HG02588 (cell line): ENCODE measurements around the gene GJA4.

Source experiments
- ATAC-seq: cut with Tn5 transposase; IDR thresholded peaks from one replicate; pipeline ENCODE4 v1.9.1; 2021; ENCODE audit warnings: mild to moderate bottlenecking, moderate library complexity; ENCODE audit not compliant: unreplicated experiment

The GJA4 gene

DNA sequence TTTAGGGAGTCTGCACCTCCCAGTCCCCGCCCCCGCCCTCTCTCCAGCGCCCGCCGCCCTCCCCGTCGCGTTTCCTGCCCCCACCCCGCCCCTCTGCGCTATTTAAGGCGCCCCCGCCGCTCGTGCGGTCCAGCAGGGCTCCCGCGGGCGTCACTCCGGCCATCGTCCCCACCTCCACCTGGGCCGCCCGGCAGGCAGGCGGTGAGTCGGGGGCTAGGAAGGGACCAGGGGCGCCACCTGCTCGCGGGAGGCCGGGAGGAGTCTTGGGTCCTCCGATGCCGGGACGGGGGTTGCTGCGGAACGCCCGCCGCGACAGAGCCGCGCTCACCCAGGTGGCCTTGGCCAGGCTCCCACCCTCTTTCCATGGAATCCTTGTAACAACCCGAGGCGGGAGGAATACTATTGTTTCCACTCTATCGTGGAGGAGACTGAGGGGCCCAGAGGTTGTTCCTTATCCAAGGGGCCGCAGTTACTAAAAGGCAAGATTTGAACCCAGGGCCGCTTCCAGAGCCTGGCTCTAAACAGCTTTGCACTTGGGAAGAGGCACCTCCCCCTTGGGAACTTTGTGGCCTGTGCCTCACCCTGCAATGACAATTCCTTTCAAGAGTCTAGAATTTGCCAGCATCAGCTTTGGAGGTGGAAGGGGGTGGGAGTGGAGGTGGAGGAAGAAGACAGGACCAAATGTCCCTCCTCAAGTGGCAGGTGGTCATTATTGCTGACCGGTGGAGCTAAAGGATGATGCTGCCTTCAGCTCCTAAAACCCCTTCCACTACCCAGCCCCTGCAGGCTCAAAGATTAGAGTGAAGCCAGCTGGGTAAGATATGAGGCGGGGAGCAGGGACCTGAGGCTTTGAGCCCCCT is at the start of gene GJA4:
TSS of gene GJA4 (plus strand) at position 132 of the 860 bp plus-strand sequence. CDS start 1,215 bp downstream, outside the sequence.
- ATAC-seq, result no peak

DNA sequence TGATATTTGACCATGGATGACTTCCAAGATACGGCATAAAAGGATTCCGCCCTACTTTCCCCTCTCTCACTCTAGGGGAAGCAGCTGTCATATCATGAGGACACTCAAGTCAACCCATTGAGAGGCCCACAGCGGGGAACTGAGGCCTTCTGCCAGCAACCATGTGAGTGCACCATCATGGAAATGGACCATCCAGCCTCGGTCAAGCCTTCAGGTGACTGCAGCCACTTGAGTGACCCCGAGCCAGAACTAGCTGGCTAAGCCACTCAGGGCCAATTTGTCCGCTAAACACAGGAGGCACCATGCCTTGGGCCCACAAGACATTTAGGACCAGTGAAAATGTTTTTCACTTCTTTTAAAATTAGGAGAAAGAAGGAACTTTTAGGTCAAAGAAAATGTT is 49.0 kb upstream of the GJA4 start:
- no peak for ATAC-seq

DNA sequence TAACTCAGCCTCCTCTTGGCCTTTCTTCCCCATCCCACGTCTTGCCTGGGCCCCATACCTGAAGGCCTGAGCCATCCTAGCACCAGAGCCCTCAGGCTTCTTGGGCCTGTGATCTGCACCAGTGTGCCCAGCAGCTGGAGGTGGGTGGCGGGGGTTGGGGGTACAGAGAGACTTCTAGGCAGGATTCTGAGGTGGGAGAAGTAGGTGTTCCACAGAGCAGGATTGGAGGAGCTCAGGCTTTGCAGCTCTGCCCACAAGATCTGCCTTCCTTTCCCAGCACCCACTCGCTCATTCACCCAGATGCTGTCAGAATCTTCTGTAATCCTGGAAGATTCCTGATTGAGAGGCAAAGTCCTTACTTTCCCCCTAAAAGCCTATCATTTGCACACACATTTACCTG is 47.9 kb upstream of the GJA4 start:
- ATAC-seq, result no peak

DNA sequence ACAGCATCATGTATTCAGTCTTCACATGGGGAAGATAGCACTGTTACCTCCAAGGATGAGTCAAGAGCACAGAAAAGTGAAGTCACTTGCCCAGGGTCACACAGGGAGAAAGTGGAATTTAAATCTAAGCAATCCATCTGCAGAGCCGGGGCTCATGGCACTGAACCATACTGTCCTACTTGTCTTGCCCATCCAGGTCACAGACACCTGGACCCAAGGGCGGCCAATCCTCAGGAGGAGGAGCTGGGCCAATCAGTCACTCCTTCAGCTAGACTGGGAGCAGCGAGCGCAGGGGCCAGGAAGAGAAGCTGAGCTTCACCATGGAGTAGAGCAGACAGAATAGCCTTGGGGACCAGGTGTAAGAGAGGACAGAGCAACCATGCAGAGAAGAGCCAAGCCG is 47.1 kb upstream of the GJA4 start:
- no peak for ATAC-seq

DNA sequence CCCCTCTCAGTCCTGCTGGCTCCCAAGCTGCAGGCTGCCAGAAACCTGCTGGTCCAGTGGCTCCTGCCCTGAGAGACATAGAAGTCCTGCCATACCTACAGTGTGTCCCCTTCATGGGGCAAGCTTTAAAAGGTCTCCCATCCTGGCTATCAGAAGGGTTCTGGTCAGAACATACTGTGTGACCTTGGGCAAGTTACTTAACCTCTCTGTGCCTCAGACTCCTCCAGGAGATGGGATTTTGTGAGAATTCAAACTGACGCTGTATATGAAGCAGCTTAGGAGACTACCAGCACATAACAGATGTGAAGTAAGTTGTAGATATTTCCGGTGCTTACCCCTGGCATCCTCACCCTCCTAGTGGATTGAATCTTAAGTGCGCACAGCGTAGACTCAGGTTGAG is 46.7 kb upstream of the GJA4 start:
- ATAC-seq, result no peak

DNA sequence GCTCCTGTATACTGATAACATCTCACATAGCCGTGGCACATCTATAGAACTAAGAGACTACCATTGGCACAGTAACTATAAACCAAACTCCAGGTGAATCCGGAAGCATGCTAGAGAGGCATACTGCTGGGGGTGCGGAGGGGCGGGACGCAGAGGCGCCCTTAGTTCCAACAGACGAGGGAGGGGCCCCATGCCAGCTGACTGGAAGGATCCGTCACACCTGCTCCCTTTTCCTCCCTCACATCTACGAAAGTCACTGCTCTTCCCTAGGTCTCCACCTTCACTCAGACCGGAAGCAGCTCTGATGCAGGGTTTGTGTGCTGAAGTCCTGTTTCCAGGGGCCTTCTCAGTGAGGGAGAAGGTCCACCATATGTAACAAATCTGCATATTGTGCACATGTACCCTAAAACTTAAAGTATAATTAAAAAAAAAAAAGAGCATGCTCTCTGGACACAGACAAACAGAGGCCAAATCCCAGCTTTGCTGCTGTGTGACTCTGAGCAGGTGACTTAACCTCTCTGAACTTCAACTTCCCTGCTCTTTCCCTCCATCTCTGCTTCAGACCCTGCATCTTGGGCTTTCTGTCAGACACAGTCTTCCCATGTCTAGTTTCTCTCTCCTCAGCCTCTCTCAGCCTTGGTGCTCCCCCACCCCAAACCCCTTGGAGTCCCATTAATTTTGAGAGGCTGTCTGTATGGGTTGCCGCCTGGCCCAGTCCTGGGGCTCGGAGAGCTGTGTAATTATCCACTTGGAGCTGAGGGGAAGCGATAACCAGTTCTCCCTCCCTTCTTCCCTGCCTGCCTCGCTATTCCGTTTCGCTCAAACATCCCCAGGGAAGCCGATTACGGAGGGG is 45.8 kb upstream of the GJA4 start:
- no peak for ATAC-seq

DNA sequence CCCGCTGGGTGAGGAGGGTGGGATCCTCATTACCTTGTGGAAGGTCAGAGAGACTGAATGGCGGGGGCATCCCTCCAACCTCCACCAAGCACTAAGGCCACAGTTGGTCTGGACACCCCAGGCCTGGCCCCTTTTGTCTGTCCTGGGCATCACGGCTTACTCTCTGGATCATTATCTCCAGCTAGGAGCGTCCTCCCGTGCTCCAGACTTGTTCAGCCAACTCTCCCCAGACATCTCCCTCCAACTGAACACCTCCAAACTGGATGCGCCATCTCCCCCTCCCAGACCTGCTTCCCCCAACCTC is 45.2 kb upstream of the GJA4 start:
- ATAC-seq, result no peak

DNA sequence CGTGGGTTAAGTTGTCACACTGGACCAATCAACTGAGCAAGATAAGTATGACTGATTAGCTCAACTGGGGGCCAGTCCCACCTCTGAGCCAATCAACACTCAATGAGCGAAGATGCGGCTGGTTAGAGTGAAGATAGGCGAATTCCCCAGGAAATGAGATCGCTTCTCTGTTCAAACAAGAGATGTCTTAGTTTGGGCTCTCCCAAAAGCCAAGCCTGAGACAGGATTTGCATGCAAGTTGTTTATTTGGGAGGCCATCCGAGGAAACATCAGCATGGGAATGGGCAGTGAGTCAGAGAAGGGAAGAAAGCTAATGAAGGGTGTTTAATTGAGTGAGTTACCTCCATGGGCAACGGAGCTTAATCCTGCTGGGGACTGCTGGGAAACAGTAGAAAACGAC is 42.8 kb upstream of the GJA4 start:
- no peak for ATAC-seq

DNA sequence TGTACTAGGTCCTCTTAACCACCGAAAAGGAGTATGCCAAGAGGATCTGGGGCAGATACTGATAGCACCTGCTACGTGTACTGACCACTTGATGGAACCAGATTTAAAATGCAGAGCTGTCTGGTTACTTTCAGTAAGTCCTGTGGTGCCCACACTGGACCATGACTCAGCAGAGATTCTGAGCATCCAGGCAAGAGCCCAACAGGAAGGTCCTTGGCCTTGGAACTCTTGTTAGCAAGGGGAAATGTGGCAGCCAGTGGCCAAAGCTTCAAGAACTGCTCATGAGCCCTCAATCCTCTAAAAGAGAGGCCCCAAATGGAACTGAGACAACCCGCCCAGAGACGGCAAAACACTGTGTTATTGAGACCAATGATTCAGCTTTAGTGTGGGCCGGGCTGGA is 42.2 kb upstream of the GJA4 start:
- no peak for ATAC-seq

DNA sequence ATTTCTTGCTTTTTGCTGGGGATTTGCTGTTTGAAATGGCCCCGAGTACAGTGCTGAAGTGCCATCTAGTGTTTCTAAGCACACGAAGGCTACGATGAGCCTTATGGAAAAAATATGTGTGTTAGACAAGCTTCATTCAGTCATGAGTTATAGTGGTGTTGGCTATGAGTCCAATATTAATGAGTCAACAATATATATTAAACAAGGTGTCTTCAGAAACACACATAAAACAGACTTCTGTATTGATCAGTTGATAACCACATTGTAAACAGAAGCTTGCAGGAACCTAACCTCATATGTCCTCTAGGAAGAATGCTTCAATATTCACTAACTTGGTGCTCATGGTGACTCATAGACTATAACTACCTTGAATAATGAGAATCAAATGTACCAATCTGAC is 39.6 kb upstream of the GJA4 start:
- no peak for ATAC-seq

DNA sequence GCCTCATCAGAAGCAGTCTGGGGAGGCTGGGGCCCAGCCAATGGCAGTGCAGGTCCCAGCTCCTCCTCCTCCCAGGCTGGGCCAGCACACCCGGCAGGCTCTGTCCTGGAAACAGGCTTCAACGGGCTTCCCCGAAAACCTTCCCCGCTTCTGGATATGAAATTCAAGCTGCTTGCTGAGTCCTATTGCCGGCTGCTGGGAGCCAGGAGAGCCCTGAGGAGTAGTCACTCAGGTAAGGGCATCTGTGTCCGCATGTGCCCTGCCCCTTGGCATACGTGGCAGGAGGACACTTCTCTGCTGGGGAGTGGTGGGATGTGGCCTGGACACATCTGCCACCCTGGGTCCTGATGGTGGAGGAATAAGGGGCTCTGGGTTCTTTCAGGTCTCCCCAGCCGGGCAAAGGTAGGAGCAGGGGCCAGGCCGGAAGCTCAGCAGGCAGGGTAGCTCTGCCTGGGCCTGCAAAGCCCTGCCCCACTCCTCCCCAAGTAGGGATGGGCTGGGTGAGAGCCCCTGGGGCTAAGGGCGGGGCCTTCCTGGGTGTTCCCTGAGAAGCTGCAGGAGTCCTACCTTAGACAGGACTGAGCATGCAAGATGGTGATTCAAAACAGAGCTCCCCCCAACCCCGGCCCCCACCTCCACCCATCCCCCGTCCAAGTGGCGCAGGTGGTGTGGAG is 37.7 kb upstream of the GJA4 start, which contains the start of gene GJB5:
TSS of gene GJB5 (plus strand) at position 84 of the 674 bp plus-strand sequence. CDS start 2,284 bp downstream, outside the sequence.
- ATAC-seq, result no peak

DNA sequence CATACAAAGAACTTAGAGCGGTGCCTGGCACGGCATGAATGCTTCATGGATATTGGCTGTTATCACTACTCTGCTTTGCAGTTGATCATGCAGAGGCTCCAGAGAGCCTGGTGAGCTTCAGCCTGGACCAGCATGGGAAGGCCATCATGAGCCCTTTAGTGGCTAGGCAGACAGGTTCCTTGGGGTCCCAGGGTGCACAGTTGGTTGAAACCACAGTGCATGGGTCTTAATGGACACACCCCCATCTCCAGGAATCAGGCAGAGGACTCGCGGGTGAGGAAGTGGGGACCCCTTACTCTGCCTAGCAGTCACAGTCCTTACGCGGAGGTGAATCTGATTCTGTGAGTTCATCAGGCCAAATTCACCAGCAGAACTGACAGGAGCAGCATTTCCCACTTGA is 36.8 kb upstream of the GJA4 start:
- ATAC-seq, result no peak

DNA sequence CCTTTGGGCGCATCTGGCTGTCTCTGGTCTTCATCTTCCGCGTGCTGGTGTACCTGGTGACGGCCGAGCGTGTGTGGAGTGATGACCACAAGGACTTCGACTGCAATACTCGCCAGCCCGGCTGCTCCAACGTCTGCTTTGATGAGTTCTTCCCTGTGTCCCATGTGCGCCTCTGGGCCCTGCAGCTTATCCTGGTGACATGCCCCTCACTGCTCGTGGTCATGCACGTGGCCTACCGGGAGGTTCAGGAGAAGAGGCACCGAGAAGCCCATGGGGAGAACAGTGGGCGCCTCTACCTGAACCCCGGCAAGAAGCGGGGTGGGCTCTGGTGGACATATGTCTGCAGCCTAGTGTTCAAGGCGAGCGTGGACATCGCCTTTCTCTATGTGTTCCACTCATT is 35.4 kb upstream of the GJA4 start:
- no peak for ATAC-seq

DNA sequence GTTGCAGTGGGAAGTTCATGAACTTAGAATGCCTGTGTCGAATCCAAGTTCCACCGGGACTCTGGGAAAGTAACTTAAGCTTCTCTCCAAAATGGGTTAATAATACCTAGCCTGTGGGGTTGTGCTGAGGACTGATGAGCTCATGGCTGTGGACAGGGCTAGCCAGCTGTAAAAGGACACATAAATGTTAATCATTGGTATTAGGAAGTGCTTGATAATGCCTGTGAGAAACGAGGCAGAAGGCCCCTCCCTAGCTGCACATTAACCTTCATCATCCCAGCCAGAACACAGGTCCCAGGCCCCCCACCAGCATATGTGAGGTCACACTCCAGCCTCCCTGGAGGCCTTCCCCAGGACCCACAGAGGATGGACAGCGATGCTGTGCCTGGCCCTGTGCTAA is 34.0 kb upstream of the GJA4 start:
- ATAC-seq, result no peak

DNA sequence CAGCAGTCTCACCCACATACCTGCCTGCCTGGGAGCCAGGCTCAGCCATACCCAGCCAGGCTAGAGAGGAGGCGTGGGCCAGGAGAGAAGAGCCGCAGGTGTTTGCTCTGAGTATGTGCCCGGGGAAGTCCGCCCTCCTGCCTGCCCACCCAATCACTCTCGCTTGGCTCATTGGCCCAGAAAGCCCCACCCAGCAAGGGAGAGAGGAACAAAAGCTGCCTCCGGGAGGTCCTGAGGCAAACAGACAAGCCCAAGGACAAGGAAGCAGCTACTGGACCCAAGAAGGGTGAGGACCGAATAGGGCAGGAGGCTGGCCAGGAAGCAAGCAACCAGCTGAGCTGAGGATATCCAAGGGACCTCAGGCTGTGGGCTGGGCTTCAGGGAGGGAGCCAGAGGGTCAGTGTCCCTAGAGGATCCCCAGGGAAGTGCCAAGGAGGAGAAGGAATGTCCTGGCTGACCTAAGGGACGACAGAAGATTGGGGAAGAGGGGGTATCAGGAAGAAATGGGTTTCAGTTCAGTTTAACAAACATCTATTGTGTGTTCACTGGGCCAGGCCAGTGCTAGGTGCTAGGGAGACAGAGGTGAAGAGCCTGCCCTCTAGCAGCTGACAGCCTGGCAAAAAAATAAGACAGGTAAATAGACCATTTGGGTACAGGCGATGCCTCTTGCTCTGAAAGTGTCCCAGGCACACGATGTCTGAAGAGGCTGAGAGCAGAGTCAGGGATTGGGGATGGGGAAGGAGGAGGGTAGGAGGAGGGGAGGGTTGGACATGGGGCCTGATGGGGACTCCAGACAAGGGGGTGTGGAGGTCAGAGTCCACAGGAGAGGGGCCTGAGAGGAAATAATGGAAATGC is 33.1 kb upstream of the GJA4 start, which contains the start of gene GJB4:
TSS of gene GJB4 (plus strand) at position 238 of the 855 bp plus-strand sequence. CDS start 1,515 bp downstream, outside the sequence.
- ATAC-seq, result no peak

DNA sequence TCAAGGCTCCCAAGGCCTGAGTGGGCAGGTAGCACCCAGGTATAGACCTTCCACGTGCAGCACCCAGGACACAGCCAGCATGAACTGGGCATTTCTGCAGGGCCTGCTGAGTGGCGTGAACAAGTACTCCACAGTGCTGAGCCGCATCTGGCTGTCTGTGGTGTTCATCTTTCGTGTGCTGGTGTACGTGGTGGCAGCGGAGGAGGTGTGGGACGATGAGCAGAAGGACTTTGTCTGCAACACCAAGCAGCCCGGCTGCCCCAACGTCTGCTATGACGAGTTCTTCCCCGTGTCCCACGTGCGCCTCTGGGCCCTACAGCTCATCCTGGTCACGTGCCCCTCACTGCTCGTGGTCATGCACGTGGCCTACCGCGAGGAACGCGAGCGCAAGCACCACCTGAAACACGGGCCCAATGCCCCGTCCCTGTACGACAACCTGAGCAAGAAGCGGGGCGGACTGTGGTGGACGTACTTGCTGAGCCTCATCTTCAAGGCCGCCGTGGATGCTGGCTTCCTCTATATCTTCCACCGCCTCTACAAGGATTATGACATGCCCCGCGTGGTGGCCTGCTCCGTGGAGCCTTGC is 31.5 kb upstream of the GJA4 start:
- ATAC-seq, result no peak

DNA sequence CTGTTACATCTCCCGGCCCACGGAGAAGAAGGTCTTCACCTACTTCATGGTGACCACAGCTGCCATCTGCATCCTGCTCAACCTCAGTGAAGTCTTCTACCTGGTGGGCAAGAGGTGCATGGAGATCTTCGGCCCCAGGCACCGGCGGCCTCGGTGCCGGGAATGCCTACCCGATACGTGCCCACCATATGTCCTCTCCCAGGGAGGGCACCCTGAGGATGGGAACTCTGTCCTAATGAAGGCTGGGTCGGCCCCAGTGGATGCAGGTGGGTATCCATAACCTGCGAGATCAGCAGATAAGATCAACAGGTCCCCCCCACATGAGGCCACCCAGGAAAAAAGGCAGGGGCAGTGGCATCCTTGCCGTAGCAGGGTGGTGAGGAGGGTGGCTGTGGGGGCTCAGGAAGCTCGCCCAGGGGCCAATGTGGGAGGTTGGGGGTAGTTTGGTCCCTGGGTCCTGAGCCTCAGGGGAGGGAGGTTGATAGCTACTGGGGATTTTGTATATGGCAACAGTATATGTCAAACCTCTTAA is 31.0 kb upstream of the GJA4 start:
- no peak for ATAC-seq

DNA sequence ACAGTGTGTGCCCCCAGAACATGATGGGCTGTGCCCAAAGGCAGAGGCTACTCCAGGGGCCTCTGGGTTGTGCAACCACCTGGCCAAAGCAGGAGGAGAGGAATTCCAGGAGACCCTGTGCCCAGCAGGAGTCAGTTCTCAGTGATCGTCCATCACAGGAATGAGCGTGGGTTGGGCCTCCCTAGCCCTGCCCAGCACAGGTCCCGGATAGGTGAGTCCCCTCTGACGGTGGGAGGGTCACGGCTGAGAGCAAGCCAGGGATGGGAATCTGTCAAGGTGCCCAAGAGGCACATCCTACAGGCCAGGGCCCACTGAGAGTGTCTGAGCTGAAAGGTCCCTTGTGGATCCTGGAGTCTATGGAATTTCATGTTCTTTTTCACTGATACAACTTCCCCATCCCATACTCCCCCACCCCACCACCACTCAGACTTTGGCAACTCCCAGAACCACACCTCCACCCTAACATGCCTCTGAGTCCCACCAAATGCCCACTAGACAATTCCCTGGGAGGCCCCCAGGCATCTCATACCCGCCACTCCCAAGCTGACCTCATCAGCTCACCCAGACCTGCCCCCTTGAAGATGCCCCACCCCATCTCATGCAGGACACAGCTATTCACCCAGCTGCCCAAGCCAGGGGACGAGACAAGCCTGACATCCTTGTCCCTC is 30.2 kb upstream of the GJA4 start:
- ATAC-seq, result no peak

DNA sequence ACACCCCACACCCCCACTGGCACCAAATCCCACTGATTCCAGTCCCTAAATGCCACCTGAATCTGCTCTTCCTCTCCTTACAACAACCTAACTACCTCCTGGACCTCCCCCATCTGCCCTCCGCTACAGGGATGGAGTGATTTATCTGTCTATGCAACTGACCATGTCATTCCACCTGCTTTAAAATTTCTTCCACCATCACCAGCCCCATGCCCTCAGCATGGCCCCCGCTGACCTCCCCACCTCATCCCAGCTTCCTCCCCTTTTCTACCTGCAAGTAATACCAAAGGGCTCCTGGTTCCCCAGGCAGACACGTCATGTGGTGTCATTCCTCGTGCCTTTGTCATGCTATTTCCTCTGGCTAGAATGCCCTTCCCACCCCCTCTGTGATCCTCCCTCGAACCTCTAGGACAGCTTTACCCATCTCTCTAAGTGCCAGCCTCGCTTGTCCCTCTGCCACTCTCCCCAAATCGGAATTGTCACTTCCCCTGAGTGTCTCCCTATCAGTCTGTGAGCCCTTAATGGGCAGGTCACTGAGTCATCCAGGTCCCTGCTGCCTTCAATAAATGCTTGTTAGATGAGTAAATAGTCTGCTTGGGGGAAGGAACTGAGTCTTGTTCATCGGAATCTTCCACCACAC is 29.5 kb upstream of the GJA4 start:
- no peak for ATAC-seq
